Right lung (tissue), 5 donors: ENCODE measurements around the gene TFAP2D. TPM values are rescaled to one million over a fixed set of nuclear protein-coding genes. Genes with fewer than 3 reads are reported as not detected.

Experiments used
- DNase-seq, 2 donors: peaks; one replicate each; pipeline ENCODE4 v3.0.0-alpha.2; 2013
- polyA plus RNA-seq, 5 donors: library from polyadenylated mRNA; unstranded; fragments of 120-200 nt; gene quantifications; one replicate each; pipeline versions ENCODE4 v1.2.1 to v1.2.3, GENCODE V29; 2013; ENCODE audit warnings: inconsistent platforms in 1 of 5, low replicate concordance in 1 of 5; ENCODE audit not compliant: insufficient read length in 5 of 5, insufficient read depth in 1 of 5

TFAP2D gene
- polyA plus RNA-seq, 5 donors, result not detected

DNA sequence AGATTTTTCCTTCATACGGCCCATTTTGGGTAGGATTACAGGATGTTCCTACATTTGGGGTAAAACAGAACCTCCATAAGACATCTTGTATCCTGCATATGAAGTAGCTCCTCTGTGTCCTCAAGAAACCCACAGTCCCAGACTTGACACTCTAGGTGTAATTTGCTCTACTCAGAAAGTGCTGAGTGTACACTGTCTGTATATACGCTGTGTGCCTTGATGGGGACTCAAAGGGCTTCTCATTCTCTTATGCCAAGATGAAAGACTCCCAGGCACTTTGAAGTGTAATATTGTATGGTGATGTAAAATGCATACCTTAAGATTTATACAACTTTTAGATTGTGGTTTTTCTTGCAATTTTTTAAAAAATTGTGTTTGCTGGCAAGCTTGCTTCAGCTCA lies 5.2 kb downstream of the TFAP2D start:
- no peak for DNase-seq

DNA sequence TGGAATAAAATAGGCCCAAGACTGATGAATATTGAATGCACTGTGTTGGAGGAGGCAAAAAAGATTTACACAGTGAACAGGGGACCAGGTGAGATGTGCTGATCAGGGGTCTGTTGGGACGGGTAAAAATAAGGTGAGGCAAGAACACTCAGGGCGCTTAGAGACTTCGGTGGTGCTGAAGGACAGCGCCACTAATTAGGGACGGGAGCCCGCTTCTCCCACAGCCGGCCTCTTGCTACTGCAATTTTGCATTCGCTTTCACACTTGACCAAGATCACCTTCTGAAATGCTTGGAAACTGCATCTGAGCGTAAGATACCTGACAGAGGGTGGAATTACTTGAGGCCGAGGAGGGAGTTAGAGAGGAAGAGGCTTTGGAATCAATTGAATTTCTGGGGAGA lies 7.3 kb downstream of the TFAP2D start:
- peak; percentile 11 to 27 for DNase-seq

DNA sequence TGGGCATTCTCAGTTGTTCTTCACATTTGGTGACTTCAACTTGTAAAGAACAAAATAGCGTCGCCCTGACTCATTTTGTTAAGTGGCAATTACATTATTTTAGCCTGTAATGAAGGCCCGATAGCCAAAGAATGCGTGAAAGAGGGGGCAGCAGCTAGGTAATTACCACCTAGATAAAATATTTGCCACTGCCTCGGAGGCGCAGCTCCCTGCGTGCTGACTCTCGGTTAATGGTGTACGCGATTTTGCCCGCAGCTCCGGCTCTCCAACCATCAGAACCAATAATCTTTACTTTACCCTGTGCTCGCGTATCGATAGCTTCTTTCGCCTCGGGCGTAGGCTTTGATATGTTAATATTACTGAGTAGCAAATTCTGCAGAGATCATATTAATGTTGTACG lies 8.7 kb downstream of the TFAP2D start:
- DNase-seq, result no peak

GRCh38 chr6:50722829-50723554 lies 9.7 kb downstream of the TFAP2D start:
- DNase-seq, result no peak

GRCh38 chr6:50724381-50725124 lies 11.2 kb downstream of the TFAP2D start:
- DNase-seq, result no peak

DNA sequence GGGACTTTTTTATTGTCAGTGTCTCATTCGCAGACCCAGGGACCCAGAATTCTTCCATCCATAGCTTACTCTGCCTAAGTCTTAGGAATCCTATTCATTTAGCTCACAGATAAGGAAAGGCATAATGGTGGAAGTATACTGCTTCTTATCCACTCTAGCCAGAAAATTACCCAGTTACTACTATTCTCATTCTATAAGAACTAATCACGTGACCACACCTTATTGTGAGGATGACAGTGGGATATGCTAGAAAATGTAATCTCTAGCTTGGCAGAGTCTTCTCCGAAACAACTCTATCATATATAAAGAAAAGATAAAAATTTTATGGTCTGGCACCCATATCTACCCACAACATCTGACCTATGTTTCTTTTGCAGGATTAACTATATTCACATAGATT lies 21.2 kb downstream of the TFAP2D start:
- DNase-seq, result no peak

DNA sequence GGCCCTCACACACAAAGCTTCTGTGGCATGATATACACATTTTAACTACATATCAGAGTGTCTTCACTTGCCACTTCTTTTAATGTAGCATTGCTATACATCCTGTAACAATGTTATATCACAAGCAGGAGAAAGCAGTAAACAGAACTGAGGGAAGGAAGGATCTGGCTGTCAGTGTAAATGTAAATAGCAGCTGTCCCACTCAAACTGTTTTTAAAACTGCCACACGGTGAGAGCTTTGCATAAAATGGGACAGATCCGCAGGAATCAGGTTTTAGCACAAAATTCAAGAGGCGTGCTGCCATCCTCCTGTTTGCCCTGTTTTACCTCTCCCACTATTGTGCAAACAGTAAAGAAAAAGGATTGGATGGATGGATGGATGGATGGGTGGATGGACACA lies 28.8 kb downstream of the TFAP2D start:
- DNase-seq, result no peak

DNA sequence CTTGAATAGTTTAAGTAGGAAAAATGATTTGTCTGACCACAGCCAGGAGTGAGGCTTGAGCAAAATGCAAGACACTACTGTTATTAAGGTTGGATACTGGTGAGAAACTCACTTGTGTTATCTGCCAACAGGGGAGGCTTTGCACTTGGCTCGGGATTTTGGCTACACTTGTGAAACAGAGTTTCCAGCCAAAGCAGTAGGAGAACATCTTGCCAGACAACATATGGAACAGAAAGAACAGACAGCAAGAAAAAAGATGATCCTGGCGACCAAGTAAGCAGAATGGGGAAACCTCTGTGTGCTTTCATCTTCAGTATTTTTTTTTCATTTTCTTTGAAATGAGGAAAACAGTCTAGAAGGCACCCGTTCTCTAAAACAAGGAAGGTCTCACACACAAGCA lies 31.6 kb downstream of the TFAP2D start:
- no peak for DNase-seq

- no peak for DNase-seq
These were observed 49.5 kb downstream of the TFAP2D start for GRCh38 chr6:50762798-50763197.

DNA sequence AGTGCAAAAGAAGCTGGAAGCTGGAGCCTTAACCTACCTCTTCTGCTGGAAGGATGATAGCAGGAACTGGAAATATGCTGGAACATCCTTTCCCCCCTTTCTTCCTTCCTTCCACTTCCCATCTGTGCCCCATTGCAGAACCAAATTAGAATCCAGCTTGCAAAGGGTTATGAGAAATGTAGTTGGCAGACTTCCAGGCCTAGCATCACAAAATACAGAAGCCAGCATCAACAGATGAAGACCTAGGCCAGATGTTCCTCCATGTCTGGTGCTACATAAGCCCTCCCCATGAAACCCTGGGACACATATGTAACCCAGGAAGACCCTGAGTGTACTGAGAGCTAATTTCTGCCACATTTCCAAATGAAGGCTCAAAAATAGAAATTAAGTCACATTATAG lies 65.4 kb downstream of the TFAP2D start:
- DNase-seq, result no peak

DNA sequence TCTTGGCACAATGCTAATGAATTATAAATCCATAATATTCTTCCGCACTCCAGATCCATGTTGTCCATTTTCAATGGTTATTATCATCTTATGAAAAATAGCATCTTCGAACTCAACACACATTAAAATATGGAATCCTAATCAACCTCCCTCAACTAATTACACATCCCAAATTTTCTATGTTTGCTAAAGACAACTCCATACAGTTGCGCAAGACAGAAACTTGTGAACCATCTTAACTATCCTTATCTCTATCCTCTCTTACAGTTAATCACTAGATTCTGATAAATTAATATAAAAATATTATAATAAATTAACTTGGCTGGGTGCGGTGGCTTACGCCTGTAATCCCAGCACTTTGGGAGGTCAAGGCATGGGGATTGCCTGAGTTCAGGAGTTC lies 67.1 kb downstream of the TFAP2D start:
- no peak for DNase-seq

GRCh38 chr6:50785921-50786320 lies 72.6 kb downstream of the TFAP2D start:
- DNase-seq, result no peak

GRCh38 chr6:50791900-50792508 lies 78.7 kb downstream of the TFAP2D start:
- DNase-seq, result peak; percentile 14 to 19

DNA sequence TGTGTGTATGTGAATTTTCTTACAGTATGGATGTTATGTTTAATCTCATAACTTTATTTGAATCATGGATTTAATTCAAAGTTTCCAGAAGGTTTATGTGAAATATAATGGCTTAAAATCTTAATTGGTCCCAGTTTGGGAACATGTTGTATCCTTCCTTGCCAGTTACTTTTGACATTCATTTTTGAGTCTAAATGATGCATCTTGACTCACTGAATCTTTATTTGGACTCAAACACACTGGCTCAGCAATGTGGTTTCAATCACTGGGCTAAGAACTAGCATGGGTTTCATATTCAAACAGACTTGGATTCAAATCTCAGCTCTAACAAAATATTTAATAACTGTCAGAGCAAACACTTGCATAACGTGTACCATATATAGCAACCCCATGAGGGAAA lies 79.4 kb downstream of the TFAP2D start:
- no peak for DNase-seq

- DNase-seq, result no peak
These were observed 82.2 kb downstream of the TFAP2D start for GRCh38 chr6:50795574-50795973.

DNA sequence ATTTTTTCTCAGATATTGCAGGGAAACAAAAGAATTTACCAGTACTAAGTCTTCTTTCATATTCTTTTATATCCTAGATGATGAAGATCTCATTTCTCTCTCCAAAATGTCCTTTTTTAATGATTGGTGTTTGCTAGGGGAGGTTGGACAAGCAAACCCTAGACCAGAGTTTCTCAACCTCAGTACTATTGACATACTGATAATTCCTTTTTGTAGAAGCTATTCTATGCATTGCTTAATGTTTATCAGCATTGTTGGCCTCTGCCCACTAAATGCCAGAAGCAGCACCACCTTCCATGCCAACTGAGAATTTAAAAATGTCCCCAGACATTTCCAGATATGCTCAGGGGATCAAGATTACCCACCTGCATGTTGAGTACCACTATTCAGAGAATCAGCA lies 91.0 kb downstream of the TFAP2D start:
- no peak for DNase-seq

GRCh38 chr6:50807035-50807434 lies 93.7 kb downstream of the TFAP2D start:
- DNase-seq, result no peak

- DNase-seq, result no peak
These were observed 102.2 kb downstream of the TFAP2D start for GRCh38 chr6:50815436-50816114.

- peak in 1 of 2 donors; percentile 68 for DNase-seq
These were observed 102.9 kb downstream of the TFAP2D start for GRCh38 chr6:50816115-50816675.

GRCh38 chr6:50816947-50817645 lies 103.8 kb downstream of the TFAP2D start:
- DNase-seq, result no peak

- DNase-seq, result no peak
These were observed 104.3 kb downstream of the TFAP2D start for GRCh38 chr6:50817646-50817950.

DNA sequence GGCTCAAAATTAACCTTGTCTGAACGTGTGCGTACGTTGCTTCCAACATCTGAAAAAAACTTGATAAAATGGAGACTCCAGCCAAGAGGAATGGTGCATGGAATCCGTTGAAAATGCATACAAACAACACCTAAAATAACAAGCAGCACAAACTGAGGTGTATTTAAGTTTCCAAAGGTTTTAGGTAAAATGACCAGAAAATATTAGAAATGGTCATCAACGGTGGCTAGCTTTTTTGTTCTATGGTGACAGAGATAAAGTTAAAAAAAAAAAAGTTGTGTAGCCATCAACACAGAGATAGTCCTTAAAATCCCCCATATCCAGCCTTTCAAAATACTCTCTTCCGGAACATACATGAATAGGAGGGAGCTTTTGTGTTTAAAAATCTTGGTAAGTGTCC lies 104.7 kb downstream of the TFAP2D start:
- DNase-seq, result no peak
